GM21786 (cell line): ENCODE results near the gene COX15.
"Not testable (repeated sequence)": the region's sequence is repeated elsewhere in the genome, so short reads cannot be mapped to it uniquely, and the experiment has no call there.

Experiments
- ATAC-seq: cut with Tn5 transposase; IDR thresholded peaks from one replicate; pipeline ENCODE4 v1.9.1; 2021; ENCODE audit not compliant: unreplicated experiment

The COX15 gene

DNA sequence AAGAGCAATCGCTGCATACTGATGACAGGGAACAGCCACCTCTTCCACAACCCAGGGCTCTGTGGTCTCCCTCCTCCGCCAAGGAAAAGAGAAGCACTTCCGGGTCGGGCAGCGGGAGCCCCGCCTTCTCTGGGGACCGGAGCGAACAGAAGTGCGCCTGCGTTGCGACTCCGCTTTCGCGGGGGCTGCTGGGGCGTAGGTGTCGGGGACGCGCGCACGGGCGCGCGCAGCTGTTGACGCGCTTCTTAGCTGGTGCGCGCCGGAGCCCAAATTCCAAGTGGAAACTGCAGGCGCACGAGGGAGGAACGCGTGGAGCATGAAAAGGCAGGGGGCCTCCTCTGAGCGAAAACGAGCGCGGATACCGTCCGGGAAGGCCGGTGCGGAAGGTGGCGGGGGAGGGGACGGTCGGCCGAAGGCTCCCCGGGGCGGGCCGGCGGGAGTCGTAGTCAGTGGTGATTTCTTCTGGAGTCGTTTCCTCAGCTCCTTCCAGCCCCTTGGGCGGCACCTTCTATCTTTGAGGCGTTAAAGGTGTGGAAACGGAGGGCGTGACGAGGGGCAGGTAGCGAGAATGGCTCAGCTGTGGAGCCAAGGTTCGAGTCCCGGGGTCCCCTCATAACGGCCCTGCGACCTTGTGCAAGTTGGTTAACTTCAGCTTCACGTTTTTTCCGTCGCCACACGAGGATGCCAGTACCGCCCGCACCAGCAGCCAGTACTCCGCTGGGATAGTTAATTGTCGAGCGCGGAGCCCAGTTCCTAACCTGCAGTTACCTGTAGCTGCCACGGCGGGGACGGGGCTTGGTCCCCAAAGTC is at the start of gene COX15, which contains the start of gene CUTC:
COX15 (minus strand) TSS at position 95 of the 810 bp plus-strand sequence; CDS start at position 17, 78 bp downstream.
CUTC (plus strand) TSS at position 202 of the 810 bp plus-strand sequence; CDS start at position 317, 115 bp downstream.
- peak; percentile 86 for ATAC-seq

DNA sequence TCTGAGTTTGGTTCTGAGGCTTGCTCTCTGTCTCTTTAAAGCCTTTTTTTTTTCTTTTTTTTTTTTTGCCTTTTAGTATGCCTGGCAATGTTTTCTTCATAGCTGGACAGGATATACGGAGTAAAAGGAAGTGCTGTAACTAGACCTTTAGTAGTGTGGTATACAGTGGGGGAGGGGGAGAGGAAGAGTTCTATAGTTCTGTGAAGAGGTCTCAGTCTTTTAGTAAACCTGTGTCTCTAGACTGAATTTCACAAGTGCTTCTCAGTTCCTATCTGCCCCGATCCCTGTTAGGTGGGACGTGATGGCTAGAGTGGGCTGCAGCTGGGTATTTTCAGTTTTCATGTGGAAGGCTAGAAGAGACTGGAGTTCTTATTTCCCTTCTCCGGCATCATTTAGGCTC is 47.4 kb upstream of the COX15 start:
- no peak for ATAC-seq

DNA sequence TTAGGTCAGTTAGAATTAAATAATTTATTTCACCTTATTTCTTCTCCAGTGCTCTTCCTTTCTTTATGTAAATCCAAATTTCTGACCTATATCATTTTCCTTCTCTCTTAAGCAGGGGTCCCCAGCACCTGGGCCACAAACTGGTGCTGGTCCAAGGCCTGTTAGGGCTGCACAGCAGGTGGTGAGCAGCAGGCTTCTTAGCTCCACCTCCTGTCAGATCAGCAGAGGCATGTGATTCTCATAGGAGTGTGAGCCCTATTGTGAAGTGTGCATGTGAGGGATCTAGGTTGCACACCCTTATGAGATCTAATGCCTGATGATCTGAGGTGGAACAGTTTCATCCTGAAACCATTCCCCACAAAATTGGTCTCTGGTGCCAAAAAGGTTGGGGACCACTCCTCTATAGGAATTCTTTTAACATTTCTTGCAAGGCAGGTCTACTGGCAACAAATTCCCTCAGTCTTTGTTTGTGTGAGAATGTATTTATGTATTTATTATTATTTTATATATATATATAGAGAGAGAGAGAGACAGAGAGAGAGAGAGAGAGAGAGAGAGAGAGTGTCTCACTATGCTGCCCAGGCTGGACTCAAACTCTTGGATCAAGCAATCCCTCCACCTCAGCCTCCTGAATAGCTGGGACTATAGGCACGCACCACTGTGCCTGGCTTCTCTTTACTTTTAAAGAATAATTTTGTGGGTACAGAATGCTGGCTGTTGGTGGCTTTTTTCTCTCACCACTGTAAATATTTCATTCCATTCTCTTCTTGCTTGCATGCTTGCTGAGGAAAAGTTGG is 46.2 kb upstream of the COX15 start:
- ATAC-seq = no peak

DNA sequence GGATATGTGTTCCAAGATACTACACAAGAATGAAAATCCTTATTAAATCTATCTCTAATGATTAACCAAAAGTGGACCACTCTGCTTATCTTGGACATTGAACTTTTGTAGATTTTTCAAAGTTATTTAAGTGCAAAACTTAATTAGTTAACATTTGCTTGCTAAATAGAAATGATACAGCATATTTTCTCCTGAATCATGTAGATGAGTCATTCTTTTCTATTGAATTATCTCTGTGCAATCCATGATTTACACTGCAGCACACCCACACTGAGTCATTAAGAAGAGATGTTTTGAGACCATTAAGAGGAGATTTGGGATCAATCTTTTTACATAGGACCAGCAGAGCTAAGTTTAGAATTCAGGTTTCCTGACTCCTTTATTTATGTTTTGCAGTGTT is 43.9 kb upstream of the COX15 start:
- no peak for ATAC-seq

DNA sequence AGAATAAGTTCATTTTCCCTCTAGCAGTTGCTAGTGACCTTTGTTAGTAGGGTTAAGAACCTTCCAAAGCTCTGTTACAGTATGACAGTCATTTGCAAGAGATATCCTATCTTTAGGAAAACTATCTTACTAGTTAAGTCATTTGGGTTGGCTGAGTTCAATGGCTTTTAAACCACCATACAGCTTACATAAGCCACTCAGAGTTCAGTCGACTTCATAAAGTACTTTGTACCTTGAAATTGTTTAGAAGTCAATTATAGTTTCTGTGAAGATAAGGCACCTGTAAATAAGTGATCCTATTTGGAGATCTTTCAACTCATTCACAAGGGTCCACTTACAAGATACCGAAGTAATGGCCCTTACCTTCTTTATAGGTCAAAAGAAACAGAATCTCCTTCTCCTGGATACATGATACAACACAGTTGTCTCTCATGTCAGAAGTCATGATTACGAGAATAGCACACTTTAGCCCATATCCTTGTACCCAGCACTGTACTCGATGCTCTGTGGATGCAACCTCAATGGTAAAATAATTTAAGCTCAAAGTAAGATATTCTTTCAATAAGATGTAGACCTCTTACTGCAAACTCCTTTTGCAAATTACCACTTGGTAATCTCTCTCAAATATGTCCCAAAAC is 38.6 kb upstream of the COX15 start:
- ATAC-seq = no peak

DNA sequence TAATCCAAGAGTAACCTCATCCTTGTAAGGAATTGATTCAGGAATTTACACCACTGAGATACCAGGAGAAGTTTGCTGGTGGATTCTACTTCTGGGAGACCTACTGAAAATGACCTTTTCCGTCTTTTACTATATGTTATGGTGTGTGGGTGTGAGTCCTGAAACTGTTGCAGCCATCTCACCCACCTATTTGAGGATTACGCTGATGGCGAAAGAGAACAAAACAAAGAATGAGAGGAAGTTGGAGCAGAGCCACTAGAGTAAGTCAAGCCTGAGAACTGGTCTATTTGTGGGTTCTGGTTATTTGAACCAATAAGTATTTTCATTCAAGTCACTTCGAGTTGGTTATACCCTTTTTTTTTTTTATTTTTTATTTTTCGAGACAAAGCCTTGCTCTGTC is 37.8 kb upstream of the COX15 start:
- ATAC-seq = no peak

DNA sequence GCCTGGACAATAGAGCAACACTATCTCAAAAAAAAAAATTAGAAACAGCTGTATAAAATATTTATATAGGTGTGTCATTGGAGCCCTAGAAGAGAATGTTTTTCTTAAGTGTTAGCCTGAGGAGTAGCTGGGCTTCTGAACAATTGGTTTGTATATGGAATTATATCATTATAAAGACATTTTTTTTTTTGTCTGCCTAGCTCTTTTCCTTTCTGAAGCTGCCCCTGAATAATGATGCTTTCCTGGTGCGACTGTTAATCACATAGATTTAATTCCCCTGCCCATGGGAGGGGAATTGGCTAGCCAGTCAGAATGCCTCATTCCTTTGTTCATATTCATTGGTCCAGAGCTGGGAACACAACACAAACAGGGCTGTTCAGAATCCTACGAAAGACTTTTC is 36.6 kb upstream of the COX15 start:
- no peak for ATAC-seq

DNA sequence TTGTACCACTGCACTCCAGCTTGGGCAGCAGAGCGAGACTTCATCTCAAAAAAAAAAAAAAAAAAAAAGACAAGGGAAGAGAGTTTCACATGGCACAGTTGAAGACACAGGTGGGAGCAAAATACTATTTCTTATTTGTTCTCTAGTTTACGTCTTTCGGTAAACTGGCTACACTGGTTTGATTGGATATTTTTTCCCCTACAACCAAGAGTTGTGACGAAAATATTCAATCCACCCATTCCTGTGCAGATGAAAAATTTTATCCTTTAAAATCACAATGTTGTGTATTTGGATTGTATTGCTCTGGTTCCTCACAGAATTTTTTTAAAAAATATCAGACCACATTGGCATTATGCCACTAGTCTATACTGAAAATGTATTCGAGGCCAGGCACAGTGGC is 36.0 kb upstream of the COX15 start:
- no peak for ATAC-seq

DNA sequence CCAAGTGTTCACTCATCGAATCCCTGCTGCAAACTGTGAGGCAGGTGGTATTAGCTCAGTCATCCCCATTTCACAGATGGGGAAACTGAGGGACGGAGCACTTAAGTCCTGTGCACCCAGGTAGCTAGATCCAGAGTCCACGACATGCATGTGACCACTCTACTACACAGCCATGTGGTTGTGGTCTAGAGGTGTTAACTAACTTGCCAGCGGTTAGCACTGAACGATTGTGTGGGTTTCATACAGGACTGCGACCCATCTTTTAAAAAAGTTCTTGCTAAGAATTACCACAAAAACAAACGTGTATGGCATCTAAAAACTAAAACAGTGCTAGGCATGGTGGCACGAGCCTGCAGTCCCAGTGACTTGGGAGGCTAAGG is 34.4 kb upstream of the COX15 start:
- peak; percentile 87 for ATAC-seq

DNA sequence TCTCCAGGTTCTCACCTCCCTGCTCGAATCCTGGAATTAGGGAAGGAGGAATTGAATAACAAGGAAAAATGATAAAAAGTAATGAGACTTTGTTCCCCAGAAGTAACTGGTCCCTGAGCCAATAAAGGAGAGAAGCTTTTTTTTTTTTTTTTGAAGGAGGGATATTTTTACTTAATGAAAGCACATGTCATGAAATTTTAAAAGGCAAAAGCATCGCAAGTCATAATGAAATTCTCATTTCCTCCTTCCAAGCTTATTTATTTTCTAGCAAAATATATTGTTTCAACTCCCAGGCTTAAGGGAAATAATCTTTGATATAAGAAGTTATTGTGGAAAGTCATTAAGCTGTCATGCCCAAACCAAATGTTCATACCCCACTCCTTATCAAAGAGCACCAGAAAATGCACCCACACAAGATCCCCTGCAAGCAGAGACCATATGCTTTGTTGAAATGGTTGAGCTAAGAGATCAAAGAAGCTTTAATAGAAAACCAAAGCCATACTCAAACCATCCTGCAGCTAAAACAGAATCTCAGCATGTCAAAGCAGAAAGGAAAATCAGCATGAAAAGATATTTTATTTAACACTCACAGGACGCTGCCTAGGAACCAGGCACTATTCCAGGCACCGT is 33.9 kb upstream of the COX15 start:
- no peak for ATAC-seq

DNA sequence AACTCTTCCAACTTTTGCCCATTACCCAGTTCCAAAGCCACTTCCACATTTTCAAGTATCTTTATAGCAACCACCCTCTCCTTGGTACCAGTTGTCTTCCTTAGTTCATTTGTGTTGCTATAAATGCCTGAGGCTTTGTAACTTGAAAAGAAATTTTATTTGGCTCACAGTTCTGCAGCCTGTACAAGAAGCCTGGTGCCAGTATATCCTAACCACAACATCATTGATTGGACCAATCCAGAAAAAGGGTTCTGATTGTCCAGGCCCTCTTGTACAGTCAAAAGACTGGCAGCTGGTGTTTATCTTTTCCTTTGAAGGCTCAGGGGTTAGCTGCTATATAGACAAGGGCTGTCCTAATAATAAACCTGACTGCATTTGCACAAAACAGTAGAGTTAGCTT is 29.4 kb upstream of the COX15 start:
- no peak for ATAC-seq

DNA sequence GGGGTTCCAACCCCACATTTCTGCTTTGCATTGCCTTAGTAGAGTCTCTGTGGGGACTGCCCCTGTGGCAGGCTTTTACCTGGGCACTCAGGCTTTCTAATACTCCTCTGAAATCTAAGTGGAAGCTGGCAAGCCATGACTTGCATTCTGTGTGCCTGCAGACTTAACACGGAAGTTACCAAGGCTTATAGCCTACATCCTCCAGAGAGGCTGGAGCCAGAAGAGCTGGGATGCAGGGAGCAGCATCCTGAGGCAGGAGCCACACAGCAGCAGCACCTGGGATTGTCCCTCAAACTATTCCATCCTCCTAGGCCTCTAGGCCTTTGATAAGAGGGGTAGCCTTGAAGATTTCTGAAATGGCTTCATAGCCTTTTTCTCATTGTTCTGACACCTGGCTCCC is 28.4 kb upstream of the COX15 start:
- ATAC-seq = no peak

DNA sequence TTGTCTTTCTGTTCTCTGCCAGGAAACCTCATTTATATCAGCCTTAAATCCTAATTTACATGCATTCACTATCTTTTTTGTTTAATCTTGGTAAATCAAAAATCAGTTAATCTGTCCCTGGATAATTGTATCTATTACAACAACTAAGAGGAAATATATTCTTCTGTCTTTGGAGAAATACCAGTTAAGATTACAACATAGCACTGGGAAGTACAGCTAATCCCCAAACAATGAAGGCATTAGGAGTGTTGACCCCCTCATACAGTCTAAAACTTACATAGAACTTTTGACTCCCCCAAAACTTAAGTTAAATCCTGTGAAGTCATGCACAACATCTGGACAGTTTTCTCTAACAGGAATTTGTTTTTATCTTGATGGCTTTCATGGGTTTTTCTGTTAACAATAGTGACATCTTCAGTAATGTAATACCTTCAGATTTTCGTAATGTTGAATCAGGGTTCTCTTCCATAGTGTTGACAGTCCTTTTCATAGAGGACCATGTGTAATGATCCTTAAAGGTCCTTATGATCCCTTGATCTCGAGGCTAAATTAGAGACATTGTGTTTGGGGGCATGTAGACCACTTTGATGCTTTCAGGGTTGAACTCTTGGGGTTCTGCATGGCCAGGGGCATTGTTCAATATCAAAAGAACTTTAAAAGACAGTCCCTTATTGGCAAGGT is 26.4 kb upstream of the COX15 start:
- no peak for ATAC-seq

DNA sequence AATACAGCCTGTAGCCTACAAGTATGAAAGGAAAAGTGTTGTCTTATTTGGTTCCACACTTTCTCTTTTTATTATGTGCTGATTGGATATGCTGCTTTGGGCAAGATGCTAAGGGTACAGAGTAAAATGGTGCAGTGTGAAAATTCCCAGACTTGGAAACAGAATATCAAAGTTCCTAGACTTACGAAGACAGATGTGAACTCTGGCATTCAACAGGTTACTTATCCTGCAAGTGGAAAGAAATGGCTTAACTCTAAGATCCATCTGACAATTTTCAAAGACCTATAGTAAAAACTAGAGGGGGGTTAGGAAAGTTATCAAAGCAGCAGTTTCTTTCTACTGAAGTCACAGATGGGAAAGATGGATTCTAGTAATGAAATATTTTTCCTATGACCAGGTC is 24.2 kb upstream of the COX15 start:
- ATAC-seq = no peak

DNA sequence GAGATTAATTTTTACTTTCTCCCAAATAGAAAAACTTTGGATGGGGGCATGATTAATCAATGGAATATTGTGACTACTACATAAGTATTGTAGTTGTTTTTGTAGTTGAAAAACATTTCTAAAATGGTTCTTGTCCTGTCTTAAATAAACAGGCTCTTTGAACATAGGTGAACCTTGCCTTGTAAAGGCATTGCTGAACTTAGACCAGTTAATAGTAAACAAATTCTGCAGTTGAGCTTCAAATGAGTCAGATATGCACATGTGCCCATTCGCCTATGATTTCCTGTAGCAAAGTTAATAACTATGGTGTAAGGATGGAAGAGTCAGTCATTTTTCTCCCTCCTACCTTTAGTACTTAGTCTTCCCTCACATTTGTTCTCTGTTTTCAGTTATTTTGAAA is 22.7 kb upstream of the COX15 start:
- no peak for ATAC-seq

DNA sequence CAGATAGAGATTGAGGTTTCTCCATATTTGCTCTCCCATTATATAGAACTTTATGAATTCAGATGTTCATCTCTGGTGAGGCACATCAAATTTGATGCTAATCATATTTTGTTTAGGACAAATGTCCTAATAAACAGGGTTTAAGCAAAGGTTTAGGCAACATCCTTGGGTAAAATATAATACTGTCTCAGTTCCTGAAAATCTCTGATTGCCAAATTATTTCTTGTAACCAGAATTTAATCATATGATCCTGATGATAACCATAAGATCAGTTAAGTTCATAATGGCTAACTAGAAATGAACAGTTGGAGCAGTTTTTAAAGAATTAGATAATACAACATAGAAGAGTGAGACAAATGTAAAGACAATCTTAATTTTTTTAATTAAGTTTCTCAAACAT is 18.7 kb upstream of the COX15 start:
- ATAC-seq = no peak

DNA sequence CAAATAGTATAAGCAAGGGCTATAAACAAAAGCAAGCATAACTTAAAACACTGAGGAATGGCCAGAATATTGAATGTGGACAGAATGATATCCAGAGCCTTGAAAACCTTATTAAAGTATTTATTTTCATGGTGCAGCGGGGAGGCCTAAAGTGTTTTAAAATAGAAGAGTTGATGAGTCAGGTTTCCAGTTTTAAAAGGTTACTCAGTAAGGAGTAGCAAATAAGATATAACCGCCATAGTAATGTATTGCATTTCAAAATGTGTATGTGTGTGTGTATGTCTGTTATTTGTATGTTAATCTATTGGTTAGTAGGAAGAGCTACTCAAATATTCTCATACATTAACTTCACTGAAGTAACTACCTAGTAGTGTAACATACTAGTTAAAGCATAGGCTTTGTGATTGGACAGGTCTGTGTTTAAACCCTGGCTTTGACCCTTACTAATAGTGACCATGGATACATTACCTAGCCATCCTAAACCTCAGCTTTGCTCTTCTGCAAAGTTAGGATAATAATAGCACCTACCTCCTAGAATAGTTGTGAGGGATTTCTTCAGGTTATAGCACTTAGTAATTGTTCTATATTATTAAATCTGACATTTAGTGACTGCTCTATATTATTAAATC is 17.0 kb upstream of the COX15 start:
- no peak for ATAC-seq

DNA sequence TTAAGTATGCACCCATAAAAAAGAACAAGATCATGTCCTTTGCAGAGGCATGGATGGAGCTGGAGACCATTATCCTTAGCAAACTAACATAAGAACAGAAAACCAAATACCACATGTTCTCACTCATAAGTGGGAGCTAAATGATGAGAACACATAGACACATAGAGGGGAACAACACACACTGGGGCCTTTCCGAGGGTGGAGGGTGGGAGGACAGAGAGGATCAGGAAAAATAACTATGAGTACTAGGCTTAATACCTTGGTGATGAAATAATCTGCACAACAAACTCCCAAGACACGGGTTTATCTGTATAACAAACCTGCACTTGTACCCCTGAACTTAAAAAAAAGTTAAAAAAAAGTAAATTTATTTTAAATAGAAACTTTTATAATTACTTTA is 14.2 kb upstream of the COX15 start:
- ATAC-seq = not testable (repeated sequence)

DNA sequence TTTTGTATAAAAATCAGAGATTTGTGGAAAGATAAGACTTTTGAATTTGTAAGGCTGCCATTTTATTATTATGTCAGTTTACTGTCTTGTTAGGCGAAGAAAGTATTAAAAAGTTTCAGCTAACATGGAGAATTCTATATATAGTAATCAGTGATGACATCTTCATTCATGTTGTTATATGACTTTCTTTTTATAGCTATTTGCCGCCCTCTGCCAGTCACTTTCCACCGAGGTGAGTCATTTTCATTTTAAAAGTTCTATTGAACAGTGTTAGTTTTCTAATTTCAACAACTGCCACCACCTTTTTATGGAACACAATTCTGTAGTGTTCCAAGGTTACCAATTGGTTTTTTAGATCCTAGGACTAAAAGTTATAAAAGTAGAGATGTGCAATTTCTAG is 11.9 kb upstream of the COX15 start:
- ATAC-seq = no peak

DNA sequence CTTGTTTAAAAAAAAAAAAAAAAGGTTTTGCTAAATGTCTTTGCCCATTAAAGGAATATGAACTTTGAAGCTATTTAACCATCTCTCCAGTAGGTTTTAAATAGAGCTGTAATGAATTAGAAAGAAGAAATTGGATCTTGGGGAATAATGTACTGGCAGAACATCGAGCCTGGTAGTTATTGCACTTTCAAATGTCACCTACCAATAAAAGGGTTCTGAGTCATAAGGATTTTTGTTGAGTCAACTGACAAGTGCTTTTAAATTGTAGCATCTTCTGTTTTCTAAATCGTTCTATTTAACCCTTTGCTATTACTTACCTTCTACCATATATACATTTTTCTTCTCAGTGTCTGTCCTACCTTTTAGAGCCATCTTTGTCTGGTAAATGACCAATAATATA is 10.8 kb upstream of the COX15 start:
- no peak for ATAC-seq
